Activated CD4-positive, alpha-beta T cell treated with anti-CD3 and anti-CD28 coated beads for 36 hours (primary cell): ENCODE results near the gene TOMM22. TPM values are rescaled to one million over a fixed set of nuclear protein-coding genes. Genes with fewer than 3 reads are reported as not detected.

Source experiments
- ATAC-seq: fragments of 200-7000 bp; cut with Tn5 transposase; one replicate; pipeline ENCODE4 v1.10.0; 2021; ENCODE audit warnings: mild to moderate bottlenecking, moderate library complexity
- CTCF ChIA-PET: fragments of 350-600 bp; sonication (Branson Sonifier 250); formaldehyde crosslinking; loops from one replicate; lab custom pipeline; 2021; ENCODE audit warnings: antibody characterized with exemption; lab: Charles Lee
- POLR2A ChIA-PET: fragments of 350-600 bp; sonication (Branson Sonifier 250); formaldehyde crosslinking; loops from one replicate; lab custom pipeline; 2021; ENCODE audit warnings: antibody characterized with exemption, inconsistent platforms; lab: Charles Lee
- DNase-seq: peaks from one replicate; pipeline ENCODE4 v3.0.0-alpha.2; 2020
- H3K27ac Mint-ChIP-seq: one replicate; pipeline ENCODE4 v1.8.0; 2021; ENCODE audit warnings: mixed read lengths
- H3K27me3 Mint-ChIP-seq: one replicate; pipeline ENCODE4 v1.8.0; 2021; ENCODE audit warnings: mixed read lengths
- H3K36me3 Mint-ChIP-seq: one replicate; pipeline ENCODE4 v1.8.0; 2021; ENCODE audit warnings: low read depth, mixed read lengths
- H3K4me1 Mint-ChIP-seq: one replicate; pipeline ENCODE4 v1.8.0; 2021; ENCODE audit warnings: mixed read lengths
- H3K4me3 Mint-ChIP-seq: one replicate; pipeline ENCODE4 v1.8.0; 2021; ENCODE audit warnings: mild to moderate bottlenecking, moderate library complexity, mixed read lengths
- H3K9me3 Mint-ChIP-seq: one replicate; pipeline ENCODE4 v1.8.0; 2021; ENCODE audit warnings: low read depth, mixed read lengths
- intact Hi-C, 2 experiments: fragments of 100-400 bp; cut with DNase I in 1 of 2; cut with micrococcal nuclease in 1 of 2; formaldehyde crosslinking; loops; one replicate each; pipeline versions ENCODE4 v1.14.2 to v1.15.1; 2022 to 2024; cut with DNase I, micrococcal nuclease
- total RNA-seq, 2 experiments: library from RNA; stranded (reverse); gene quantifications; one replicate each; pipeline ENCODE4 v1.2.3, GENCODE V29; 2021

TOMM22 gene
- total RNA-seq, 2 experiments from 2014 or later: 146 to 155 TPM

DNA sequence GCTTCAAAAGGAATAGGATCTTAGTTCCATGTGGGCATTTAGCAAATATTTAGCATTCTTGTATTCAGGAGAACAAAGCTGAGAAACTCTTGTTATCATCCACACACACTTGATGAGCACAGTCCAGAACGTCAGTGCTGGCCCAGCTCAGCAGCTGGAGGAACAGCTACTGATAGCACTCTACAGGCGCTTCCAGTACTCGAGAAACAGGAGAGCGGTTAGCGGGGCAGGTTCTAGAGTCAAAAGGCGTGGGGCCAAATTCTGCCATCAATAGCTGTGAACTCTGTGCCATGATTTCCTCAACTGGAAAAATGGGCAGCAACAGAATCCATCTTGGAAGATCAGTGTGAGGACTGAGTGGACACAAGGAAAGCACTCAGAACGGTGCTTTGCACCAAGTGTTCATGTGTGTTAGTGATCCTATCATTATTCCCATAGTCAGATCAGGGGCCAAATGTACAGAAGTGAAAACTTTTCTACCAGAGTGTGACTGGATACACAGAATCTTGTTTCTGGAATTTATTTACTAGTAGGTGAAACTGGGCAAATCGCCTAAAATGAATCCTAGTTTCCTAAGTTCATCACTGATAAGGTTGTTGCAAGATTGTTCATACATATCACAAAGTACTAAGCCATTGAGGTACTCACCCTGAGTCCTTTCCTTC lies 15.8 kb downstream of the TOMM22 start:
- Mint-ChIP-seq H3K27ac (peak overlapping the region; percentile 95), H3K4me1 (peaks cover 59% of the 10 kb centered on the region), H3K27me3 (no peaks in the 10 kb centered on the region), H3K36me3 (peaks cover 57% of the 10 kb centered on the region), H3K9me3 (no peaks in the 10 kb centered on the region), H3K4me3 (peak overlapping the region; percentile 95)
- ATAC-seq: no peak
- intact Hi-C loops: loop anchor here (2.0 kb wide), 2 partner anchors 17 to 621 kb away; partner anchors contain the start of genes RPL3 (in 1 of the 2) and TOMM22 (in 1 of the 2)
- POLR2A ChIA-PET: interaction anchor here (0.7 to 2.0 kb wide), 2 partner anchors 16 to 38 kb away, joined by 3 to 8 read pairs; partner anchors contain the start of gene TOMM22
- DNase-seq: no peak
- CTCF ChIA-PET: interaction anchor here (1.0 to 3.4 kb wide), 4 partner anchors 10 to 16 kb away, joined by 3 to 34 read pairs (median 14); partner anchors contain the start of gene TOMM22

DNA sequence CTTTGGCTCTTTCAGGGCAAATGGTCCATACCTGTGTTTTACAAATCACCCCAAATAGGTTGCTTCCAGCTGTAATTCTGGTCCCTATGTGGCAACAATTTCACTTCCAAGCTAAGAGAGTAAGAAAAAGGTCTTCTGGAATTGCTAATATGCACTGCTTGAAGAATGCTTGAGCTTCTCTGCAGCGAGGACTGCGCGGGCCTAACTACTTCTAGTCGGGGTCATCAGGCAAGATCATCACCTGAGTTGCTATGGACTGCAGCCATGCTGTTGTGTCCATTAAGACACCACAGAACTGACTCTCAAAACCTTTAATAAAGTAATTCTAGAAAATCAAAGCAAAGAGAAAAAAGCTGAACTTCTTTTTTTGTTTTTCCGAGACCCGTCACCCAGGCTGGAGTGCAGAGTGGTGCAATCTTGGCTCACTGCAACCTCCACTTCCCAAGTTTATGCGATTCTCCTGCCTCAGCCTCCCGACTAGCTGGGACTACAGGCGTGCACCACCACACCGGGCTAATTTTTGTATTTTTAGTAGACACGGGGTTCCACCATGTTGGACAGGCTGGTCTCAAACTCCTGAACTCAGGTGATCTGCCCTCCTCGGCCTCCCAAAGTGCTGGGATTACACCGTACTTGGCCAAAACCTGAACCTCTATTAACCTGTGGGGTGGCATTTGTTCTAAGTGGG lies 16.8 kb downstream of the TOMM22 start:
- H3K4me1 Mint-ChIP-seq: peaks cover 55% of the 10 kb centered on the region
- intact Hi-C loops: no loop called here
- peaks cover 49% of the 10 kb centered on the region for H3K36me3 Mint-ChIP-seq

GRCh38 chr22:38699143-38699542 lies 17.4 kb downstream of the TOMM22 start:
- Mint-ChIP-seq H3K9me3 (no peaks in the 10 kb centered on the region), H3K36me3 (peaks cover 45% of the 10 kb centered on the region), H3K4me1 (peaks cover 57% of the 10 kb centered on the region)

More for the DNA sequence above, 16.8 kb downstream of the TOMM22 start:
- Mint-ChIP-seq H3K27ac (peak overlapping the region; percentile 95), H3K27me3 (no peaks in the 10 kb centered on the region), H3K4me3 (peak overlapping the region; percentile 95), H3K9me3 (no peaks in the 10 kb centered on the region)
- DNase-seq: no peak
- POLR2A ChIA-PET: interaction anchor here (0.6 to 2.2 kb wide), 3 partner anchors 16 to 730 kb away, joined by 3 to 13 read pairs (median 8); partner anchors contain the start of gene TOMM22
- no peak for ATAC-seq
- CTCF ChIA-PET: interaction anchor here (0.6 to 3.4 kb wide), 5 partner anchors 9 to 492 kb away, joined by 3 to 34 read pairs (median 3); partner anchors contain the start of gene TOMM22

GRCh38 chr22:38699784-38700183 lies 18.0 kb downstream of the TOMM22 start:
- H3K36me3 Mint-ChIP-seq: peaks cover 42% of the 10 kb centered on the region
- no peaks in the 10 kb centered on the region for H3K27me3 Mint-ChIP-seq
- peaks cover 60% of the 10 kb centered on the region for H3K4me1 Mint-ChIP-seq
- ChIA-PET POLR2A (interaction anchor here (0.8 to 2.2 kb wide), 2 partner anchors 16 to 18 kb away, joined by 3 to 13 read pairs; partner anchors contain the start of gene TOMM22), CTCF (interaction anchor here (1.0 to 3.4 kb wide), 4 partner anchors 17 to 53 kb away, joined by 3 to 34 read pairs (median 4); partner anchors contain the start of gene TOMM22)
- no peak for ATAC-seq
- intact Hi-C loops: loop anchor here in 1 of 2 experiments (1.0 to 10.0 kb wide), 7 partner anchors 43 to 1091 kb away; partner anchors contain the start of genes ATF4, CBX7, CBY1 and CSNK1E
- DNase-seq: no peak
- peak overlapping the region; percentile 95 for H3K27ac Mint-ChIP-seq
- no peaks in the 10 kb centered on the region for H3K9me3 Mint-ChIP-seq
- H3K4me3 Mint-ChIP-seq: peak overlapping the region; percentile 95

More at GRCh38 chr22:38699143-38699542, 17.4 kb downstream of the TOMM22 start:
- Mint-ChIP-seq H3K4me3 (peak overlapping the region; percentile 95), H3K27me3 (no peaks in the 10 kb centered on the region), H3K27ac (peak overlapping the region; percentile 95)
- ATAC-seq (no peak), DNase-seq (no peak)
- ChIA-PET POLR2A (interaction anchor here (0.8 to 2.2 kb wide), 2 partner anchors 15 to 17 kb away, joined by 3 to 13 read pairs; partner anchors contain the start of gene TOMM22), CTCF (interaction anchor here (0.6 to 3.4 kb wide), 6 partner anchors 17 to 493 kb away, joined by 3 to 34 read pairs (median 3); partner anchors contain the start of gene TOMM22)
- intact Hi-C loops: no loop called here

- ATAC-seq: no peak
- Mint-ChIP-seq H3K9me3 (no peaks in the 10 kb centered on the region), H3K27ac (peak overlapping the region; percentile 95), H3K36me3 (peaks cover 37% of the 10 kb centered on the region), H3K27me3 (no peaks in the 10 kb centered on the region), H3K4me3 (peak overlapping the region; percentile 95), H3K4me1 (peaks cover 59% of the 10 kb centered on the region)
- CTCF ChIA-PET: interaction anchor here (1.0 to 3.4 kb wide), 3 partner anchors 18 to 53 kb away, joined by 3 to 34 read pairs (median 4); partner anchors contain the start of gene TOMM22
- intact Hi-C loops: loop anchor here in 1 of 2 experiments (1.0 to 10.0 kb wide), 7 partner anchors 44 to 1092 kb away; partner anchors contain the start of genes ATF4, CBX7, CBY1 and CSNK1E
- DNase-seq: no peak
- POLR2A ChIA-PET: interaction anchor here (2.2 kb wide), 1 partner anchor 18 kb away, joined by 13 read pairs; the partner anchor contains the start of gene TOMM22
Measured at GRCh38 chr22:38700270-38700788, 18.6 kb downstream of the TOMM22 start.

DNA sequence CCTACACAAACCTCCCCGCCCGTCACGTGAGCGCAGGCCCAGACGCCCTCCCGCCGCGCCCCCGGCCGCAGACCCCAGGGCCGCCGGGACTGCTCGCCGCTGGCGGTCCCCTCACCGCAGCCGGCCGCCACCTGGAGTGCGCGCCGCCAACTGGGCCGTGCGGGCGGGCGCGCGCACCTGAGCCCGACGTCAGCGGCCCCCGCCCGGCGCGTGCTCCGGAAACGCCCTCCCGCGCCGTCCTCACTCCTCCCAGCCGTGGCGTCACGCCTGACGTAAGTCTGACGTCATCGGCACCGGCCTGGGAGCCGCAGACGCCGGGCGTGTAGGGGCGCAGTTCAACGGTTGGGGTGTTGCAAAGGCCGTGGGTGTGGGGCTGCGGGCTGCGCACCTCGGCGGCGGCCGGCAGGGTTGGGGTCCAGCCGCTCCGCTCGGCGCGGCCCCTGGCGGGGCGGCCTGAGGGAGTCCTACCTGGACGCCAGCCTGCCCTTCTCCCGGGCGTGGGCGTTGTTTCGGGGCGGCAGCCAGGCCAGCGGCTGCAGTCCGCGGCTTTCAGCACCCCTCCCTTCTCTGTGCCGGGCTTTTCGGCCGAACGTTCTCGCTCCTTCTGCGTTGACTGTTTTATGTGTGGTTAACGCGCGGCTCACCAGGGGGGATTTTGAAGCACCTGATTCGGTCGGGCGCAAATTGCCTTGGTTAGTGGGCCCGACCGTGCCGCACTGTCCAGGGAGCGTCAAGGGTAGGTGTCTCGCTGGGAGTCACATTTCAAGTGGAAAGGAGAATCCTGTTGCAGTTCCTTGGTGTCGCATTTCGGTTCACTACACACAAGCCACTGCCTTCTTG lies 19.3 kb downstream of the TOMM22 start, which contains the start of gene JOSD1:
TSS of gene JOSD1 (minus strand) at position 155 of the 840 bp plus-strand sequence. CDS start 956 bp downstream, outside the sequence.
- ChIA-PET POLR2A (interaction anchor here (2.2 kb wide), 1 partner anchor 19 kb away, joined by 13 read pairs; the partner anchor contains the start of gene TOMM22), CTCF (interaction anchor here (3.4 kb wide), 1 partner anchor 18 kb away, joined by 34 read pairs; the partner anchor contains the start of gene TOMM22)
- no peaks in the 10 kb centered on the region for H3K9me3 Mint-ChIP-seq
- peak within 1 kb of the TSS; percentile 95 for H3K4me3 Mint-ChIP-seq
- DNase-seq: peak; percentile 99
- H3K4me1 Mint-ChIP-seq: peaks cover 55% of the 10 kb centered on the region
- peaks cover 35% of the 10 kb centered on the region for H3K36me3 Mint-ChIP-seq
- H3K27me3 Mint-ChIP-seq: no peaks in the 10 kb centered on the region
- intact Hi-C loops: loop anchor here in 1 of 2 experiments (1.0 to 10.0 kb wide), 11 partner anchors 20 to 1092 kb away; partner anchors contain the start of genes ATF4, CBX6, CBX7 and CBY1
- peak within 1 kb of the TSS; percentile 99 for H3K27ac Mint-ChIP-seq
- ATAC-seq: peak; percentile 16

DNA sequence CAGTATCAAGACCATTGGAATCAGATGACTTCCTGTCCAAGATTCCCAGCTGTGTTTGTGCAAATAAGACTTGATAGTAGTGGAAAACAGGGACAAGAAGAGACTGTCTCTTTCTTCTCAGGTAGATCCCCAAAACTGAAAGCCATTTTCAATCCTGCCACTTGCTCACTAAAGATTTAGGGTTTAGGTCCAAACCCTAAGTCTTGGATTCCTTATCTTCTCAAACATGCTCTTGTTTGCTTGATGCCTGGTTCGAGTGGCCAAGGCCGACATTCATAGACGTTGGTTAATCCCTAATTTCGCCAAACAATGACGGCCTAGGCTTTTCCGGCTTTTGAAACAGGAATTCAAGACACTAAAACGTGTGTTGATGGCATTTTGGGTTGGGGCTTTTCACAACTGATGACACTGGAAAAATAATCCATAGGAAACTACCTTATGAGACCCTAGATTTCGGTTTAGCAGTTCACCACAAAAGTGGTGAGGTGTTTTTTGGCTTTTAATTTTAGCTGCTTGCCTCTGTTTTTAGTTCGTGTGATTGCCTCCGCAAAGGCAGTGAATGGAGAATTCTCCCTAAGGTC lies 23.0 kb downstream of the TOMM22 start:
- no peaks in the 10 kb centered on the region for H3K9me3 Mint-ChIP-seq
- CTCF ChIA-PET: interaction anchor here (3.1 kb wide), 1 partner anchor 23 kb away, joined by 13 read pairs; the partner anchor contains the start of gene TOMM22
- POLR2A ChIA-PET: interaction anchor here (1.0 kb wide), 1 partner anchor 22 kb away, joined by 7 read pairs; the partner anchor contains the start of gene TOMM22
- H3K36me3 Mint-ChIP-seq: peaks cover 32% of the 10 kb centered on the region
- intact Hi-C loops: loop anchor here (1.0 to 10.0 kb wide), 19 partner anchors 22 to 1643 kb away; partner anchors contain the start of genes CBY1 (in 2 of the 2), DDX17 (in 2 of the 2), FAM227A (in 2 of the 2) and ADSL (in 1 of the 2)
- peak overlapping the region; percentile 97 for H3K27ac Mint-ChIP-seq
- H3K4me1 Mint-ChIP-seq: peaks cover 48% of the 10 kb centered on the region
- no peak for ATAC-seq
- no peaks in the 10 kb centered on the region for H3K27me3 Mint-ChIP-seq
- DNase-seq: no peak
- peak overlapping the region; percentile 93 for H3K4me3 Mint-ChIP-seq

GRCh38 chr22:38705235-38706100 lies 23.7 kb downstream of the TOMM22 start, which contains the start of gene GTPBP1:
Gene GTPBP1 (plus strand): TSS chr22:38705944. CDS start chr22:38705956, 12 bp downstream.
- H3K9me3 Mint-ChIP-seq: no peaks in the 10 kb centered on the region
- H3K27me3 Mint-ChIP-seq: no peaks in the 10 kb centered on the region
- peak within 1 kb of the TSS; percentile 97 for H3K27ac Mint-ChIP-seq
- ATAC-seq: peak; percentile 89
- POLR2A ChIA-PET: interaction anchor here (0.6 to 1.0 kb wide), 6 partner anchors 9 to 721 kb away, joined by 3 to 7 read pairs (median 3); partner anchors contain the start of genes SOX10 and TOMM22
- intact Hi-C loops: loop anchor here (1.0 to 10.0 kb wide), 19 partner anchors 23 to 1642 kb away; partner anchors contain the start of genes CBY1 (in 2 of the 2), DDX17 (in 2 of the 2), FAM227A (in 2 of the 2) and ADSL (in 1 of the 2)
- peaks cover 53% of the 10 kb centered on the region for H3K4me1 Mint-ChIP-seq
- CTCF ChIA-PET: interaction anchor here (0.6 to 3.1 kb wide), 7 partner anchors 18 to 1474 kb away, joined by 3 to 13 read pairs (median 4); partner anchors contain the start of genes MIEF1 and TOMM22
- H3K4me3 Mint-ChIP-seq: peak within 1 kb of the TSS; percentile 93
- peak; percentile 98 for DNase-seq
- H3K36me3 Mint-ChIP-seq: peaks cover 34% of the 10 kb centered on the region
